SK-N-SH (cell line): ENCODE data around the gene BDKRB2. TPM values are rescaled to one million over a fixed set of nuclear protein-coding genes. Genes with fewer than 3 reads are reported as not detected.

Experiments
- CTCF ChIA-PET: fragments of 300-600, 350-600 bp; formaldehyde crosslinking; extraction: SDS; loops from one replicate; lab custom pipeline; 2021; lab: Yijun Ruan, JAX
- POLR2A ChIA-PET: fragments of 350-600 bp; sonication (Branson Sonifier 250); formaldehyde crosslinking; extraction: SDS; loops from one replicate; lab custom pipeline; 2020; ENCODE audit warnings: antibody characterized with exemption, inconsistent platforms; lab: Yijun Ruan, JAX
- DNase-seq: peaks from one replicate; pipeline ENCODE4 v3.0.0; 2012
- H2AFZ ChIP-seq: fragments of 200-600 bp; sonication (generic); 2 replicates; pipeline ENCODE4 v1.8.1; 2016; ENCODE audit warnings: antibody characterized with exemption, mild to moderate bottlenecking, low read depth
- H3F3A ChIP-seq: fragments of 200-600 bp; sonication (generic); replicated peaks from 2 replicates; pipeline ENCODE3; 2016; ENCODE audit warnings: antibody characterized with exemption, mild to moderate bottlenecking; ENCODE audit not compliant: insufficient read depth
- H3K27ac ChIP-seq, 2 experiments: fragments of 200-500 bp in 1 of 2; fragments of 200-600 bp in 1 of 2; sonication (Bioruptor generic) in 1 of 2; sonication (generic), shearing (Covaris generic) in 1 of 2; 2 replicates each; pipeline versions ENCODE4 v1.5.1 to v1.6.1; 2014 to 2016; ENCODE audit warnings: low read depth in 2 of 2, inconsistent platforms in 1 of 2, low read length in 1 of 2, mild to moderate bottlenecking in 1 of 2, mixed read lengths in 1 of 2
- H3K27me3 ChIP-seq: fragments of 200-600 bp; sonication (generic), shearing (Covaris generic); 2 replicates; pipeline ENCODE4 v1.6.1; 2016; ENCODE audit warnings: mixed run types; ENCODE audit not compliant: insufficient read depth
- H3K36me3 ChIP-seq, 2 experiments: fragments of 200-500 bp in 1 of 2; fragments of 200-600 bp in 1 of 2; sonication (Bioruptor generic) in 1 of 2; sonication (generic) in 1 of 2; replicated peaks in 1 of 2; 2 replicates each; pipeline versions ENCODE3 to v1.5.1; 2014 to 2016; ENCODE audit warnings: low read length in 1 of 2, mild to moderate bottlenecking in 1 of 2; ENCODE audit not compliant: insufficient read depth in 2 of 2, control insufficient read depth in 1 of 2
- H3K4me1 ChIP-seq, 2 experiments: fragments of 200-500 bp in 1 of 2; fragments of 200-600 bp in 1 of 2; sonication (Bioruptor generic) in 1 of 2; sonication (generic), shearing (Covaris generic) in 1 of 2; 2 replicates each; pipeline versions ENCODE4 v1.5.1 to v1.6.1; 2014 to 2016; ENCODE audit warnings: low read depth in 1 of 2, low read length in 1 of 2, mixed run types in 1 of 2; ENCODE audit not compliant: insufficient read depth in 2 of 2, control insufficient read depth in 1 of 2
- H3K4me2 ChIP-seq: fragments of 200-600 bp; sonication (generic), shearing (Covaris generic); 2 replicates; pipeline ENCODE4 v1.6.1; 2017; ENCODE audit warnings: mixed run types
- H3K4me3 ChIP-seq, 2 experiments: fragments of 200-500 bp in 1 of 2; fragments of 200-600 bp in 1 of 2; sonication (Bioruptor generic) in 1 of 2; sonication (generic), shearing (Covaris generic) in 1 of 2; 2 replicates each; pipeline versions ENCODE4 v1.5.1 to v1.8.1; 2014 to 2016; ENCODE audit warnings: low read depth in 2 of 2, inconsistent platforms in 1 of 2, low read length in 1 of 2, mild to moderate bottlenecking in 1 of 2, mixed read lengths in 1 of 2, moderate library complexity in 1 of 2
- H3K79me2 ChIP-seq: fragments of 200-600 bp; sonication (generic); 2 replicates; pipeline ENCODE4 v1.8.1; 2017; ENCODE audit warnings: mild to moderate bottlenecking; ENCODE audit not compliant: insufficient read depth
- H3K9ac ChIP-seq: fragments of 200-600 bp; sonication (generic); 2 replicates; pipeline ENCODE4 v1.6.1; 2017; ENCODE audit warnings: mixed run types
- H3K9me2 ChIP-seq: fragments of 200-600 bp; sonication (generic); 2 replicates; pipeline ENCODE4 v1.6.1; 2017; ENCODE audit warnings: mixed run types
- H3K9me3 ChIP-seq: fragments of 200-600 bp; sonication (generic); 2 replicates; pipeline ENCODE4 v1.6.1; 2017; ENCODE audit warnings: mixed run types, mild to moderate bottlenecking, moderate library complexity
- H4K20me1 ChIP-seq: fragments of 200-600 bp; sonication (generic); 2 replicates; pipeline ENCODE4 v1.6.1; 2017; ENCODE audit warnings: mild to moderate bottlenecking, mixed run types; ENCODE audit not compliant: insufficient read depth
- CTCF ChIP-seq: fragments of 200-600 bp; sonication (generic); IDR thresholded peaks from 2 replicates; pipeline ENCODE4 v1.6.1; 2017; ENCODE audit warnings: antibody characterized with exemption, mild to moderate bottlenecking, moderate library complexity
- ELF1 ChIP-seq: IDR thresholded peaks from 2 replicates; pipeline ENCODE4 v1.4.0; 2012
- EP300 ChIP-seq, 2 experiments: IDR thresholded peaks; 2 replicates each; pipeline versions ENCODE4 v1.4.0 to v1.6.1; 2012; ENCODE audit warnings: borderline replicate concordance in 1 of 2, low read depth in 1 of 2, low read length in 1 of 2
- EZH2phosphoT487 ChIP-seq: fragments of 200-600 bp; sonication (generic); IDR thresholded peaks from 2 replicates; pipeline ENCODE4 v1.6.1; 2017; ENCODE audit warnings: low read depth, mixed run types, mild to moderate bottlenecking, antibody characterized with exemption, moderate library complexity, borderline replicate concordance
- FOSL2 ChIP-seq: IDR thresholded peaks from 2 replicates; pipeline ENCODE4 v1.4.0; 2012; ENCODE audit warnings: low read depth, mild to moderate bottlenecking, moderate library complexity, borderline replicate concordance
- FOXJ3 ChIP-seq: sonication (generic); formaldehyde crosslinking; IDR thresholded peaks from 2 replicates; pipeline ENCODE4 v1.5.1; 2020; ENCODE audit warnings: mild to moderate bottlenecking, missing genetic modification reagents
- FOXM1 ChIP-seq: IDR thresholded peaks from 2 replicates; pipeline ENCODE4 v1.4.0; 2012; ENCODE audit warnings: low read depth, mild to moderate bottlenecking
- JUND ChIP-seq: IDR thresholded peaks from 2 replicates; pipeline ENCODE4 v1.4.0; 2012
- MAX ChIP-seq: IDR thresholded peaks from 2 replicates; pipeline ENCODE4 v1.4.0; 2012; ENCODE audit warnings: low read depth
- MEF2A ChIP-seq: IDR thresholded peaks from 2 replicates; pipeline ENCODE4 v1.4.0; 2012; ENCODE audit warnings: low read depth, borderline replicate concordance
- NFIC ChIP-seq: IDR thresholded peaks from 2 replicates; pipeline ENCODE4 v1.4.0; 2012; ENCODE audit warnings: borderline replicate concordance
- NRF1 ChIP-seq: IDR thresholded peaks from 2 replicates; pipeline ENCODE4 v1.6.1; 2012; ENCODE audit warnings: low read depth, mild to moderate bottlenecking, low read length
- PBX3 ChIP-seq: IDR thresholded peaks from 2 replicates; pipeline ENCODE4; 2012
- POLR2AphosphoS5 ChIP-seq: IDR thresholded peaks from 2 replicates; pipeline ENCODE4 v1.6.1; 2012; ENCODE audit warnings: low read depth, low read length
- RCOR1 ChIP-seq: fragments of 150-350 bp; IDR thresholded peaks from 2 replicates; pipeline ENCODE4 v1.6.1; 2017; ENCODE audit warnings: antibody characterized with exemption, low read length
- RXRA ChIP-seq: IDR thresholded peaks from 2 replicates; pipeline ENCODE4 v1.4.0; 2012; ENCODE audit warnings: low read depth, mild to moderate bottlenecking, borderline replicate concordance
- TCF12 ChIP-seq: IDR thresholded peaks from 2 replicates; pipeline ENCODE4 v1.4.0; 2012
- TEAD4 ChIP-seq: IDR thresholded peaks from 2 replicates; pipeline ENCODE4 v1.4.0; 2012; ENCODE audit warnings: mild to moderate bottlenecking, borderline replicate concordance; ENCODE audit not compliant: insufficient read depth
- USF1 ChIP-seq: IDR thresholded peaks from 2 replicates; pipeline ENCODE4 v1.4.0; 2012; ENCODE audit warnings: low read depth, borderline replicate concordance
- YY1 ChIP-seq: IDR thresholded peaks from 2 replicates; pipeline ENCODE4 v1.4.0; 2012; ENCODE audit warnings: low read depth, mild to moderate bottlenecking
- ZBTB33 ChIP-seq: IDR thresholded peaks from 2 replicates; pipeline ENCODE4 v1.4.0; 2012; ENCODE audit warnings: low read depth, borderline replicate concordance
- WGBS: methylation state at CpG from one replicate; pipeline ENCODE4 v1.1.6; 2017; ENCODE audit warnings: low lambda C conversion rate; 5-methylcytosine and 5-hydroxymethylcytosine counted together
- polyA plus RNA-seq, 3 experiments: library from polyadenylated mRNA; depleted of rRNA; stranded (reverse); fragments of >200 nt; gene quantifications; 2 replicates each; pipeline ENCODE4 v1.2.3, GENCODE V29; 2012

BDKRB2 gene
- polyA plus RNA-seq, 1 of the 3 experiments (the other 2 are of a cell fraction), result 4.8 TPM

- no peak overlapping the region for H2AFZ ChIP-seq
- H3K27ac ChIP-seq, result peak overlapping the region in 1 of 2 experiments; percentile 95; a peak in 2 of 4 replicates
- 94% methylated on average over 5 of the region's 6 CpGs for WGBS
- DNase-seq, result no peak
- H4K20me1 ChIP-seq, result no peaks in the 10 kb centered on the region
- no peaks in the 10 kb centered on the region for H3K27me3 ChIP-seq
- ChIA-PET POLR2A (no interaction called here), CTCF (interaction anchor here (0.9 to 1.3 kb wide), 3 partner anchors 8 to 248 kb away, joined by 3 read pairs; no protein-coding TSS in a partner anchor)
- H3K9me2 ChIP-seq, result no peaks in the 10 kb centered on the region
- peaks cover 0 to 2% of the 10 kb centered on the region in 2 experiments for H3K36me3 ChIP-seq
- H3K4me1 ChIP-seq, result peaks cover 5 to 23% of the 10 kb centered on the region in 2 experiments; a peak in 2 of 4 replicates
- TF ChIP-seq ZBTB33, result no peak
- no peak for TF ChIP-seq FOXJ3
- TF ChIP-seq YY1, result no peak
- no peak for TF ChIP-seq EZH2phosphoT487
- H3K4me2 ChIP-seq, result no peak overlapping the region
- H3K79me2 ChIP-seq, result no peaks in the 10 kb centered on the region
- H3F3A ChIP-seq, result peaks cover 34% of the 10 kb centered on the region
- no peak overlapping the region for H3K4me3 ChIP-seq
- H3K9ac ChIP-seq, result no peak overlapping the region
- no peaks in the 10 kb centered on the region for H3K9me3 ChIP-seq
Measured at GRCh38 chr14:96247031-96247430, 42.4 kb downstream of the BDKRB2 start.

GRCh38 chr14:96249029-96249428 is 44.4 kb downstream of the BDKRB2 start:
- Histone ChIP-seq H3K9ac (peak overlapping the region; percentile 21; the same call in 1 of the 2 replicates), H3K27ac (peak overlapping the region in 1 of 2 experiments; percentile 95; a peak in 2 of 4 replicates), H4K20me1 (no peaks in the 10 kb centered on the region), H3K9me3 (no peaks in the 10 kb centered on the region), H3K36me3 (no peaks in the 10 kb centered on the region), H3K4me1 (peaks cover 9 to 31% of the 10 kb centered on the region in 2 experiments; a peak in 3 of 4 replicates), H3F3A (peaks cover 33% of the 10 kb centered on the region), H3K4me3 (no peak overlapping the region), H3K4me2 (peak overlapping the region; percentile 14; the same call in 1 of the 2 replicates), H2AFZ (no peak overlapping the region; the same call in none of the 2 replicates), H3K9me2 (no peaks in the 10 kb centered on the region), H3K79me2 (no peaks in the 10 kb centered on the region), H3K27me3 (no peaks in the 10 kb centered on the region)
- DNase-seq, result no peak
- ChIA-PET POLR2A (no interaction called here), CTCF (no interaction called here)
- WGBS, result 16% methylated on average over 5 of the region's 5 CpGs
- TF ChIP-seq JUND, result peak; percentile 84
- 0 out of 2 replicates have a peak, but pooled peaks have one; percentile 23 for TF ChIP-seq MEF2A
- peak; percentile 93 for TF ChIP-seq TCF12
- TF ChIP-seq PBX3, result peak; percentile 82
- peak; percentile 75 for TF ChIP-seq NFIC
- TF ChIP-seq ELF1, result no peak
- peak; percentile 75; the same call in 1 of the 2 replicates for TF ChIP-seq FOXM1
- 0 out of 2 replicates have a peak, but pooled peaks have one; percentile 41 for TF ChIP-seq USF1
- no peak for TF ChIP-seq CTCF
- TF ChIP-seq MAX, result peak; percentile 87
- TF ChIP-seq RXRA, result peak; percentile 79; the same call in 1 of the 2 replicates
- no peak for TF ChIP-seq RCOR1
- TF ChIP-seq FOSL2, result peak; percentile 73; the same call in 1 of the 2 replicates
- peak; percentile 14 to 86; a peak in 3 of 4 replicates for TF ChIP-seq EP300 (IDR thresholded peaks at IDR 0.05; ENCODE audit: borderline replicate concordance in 1 of 2, low read depth in 1 of 2, low read length in 1 of 2)
- TF ChIP-seq POLR2AphosphoS5, result peak; percentile 58; the same call in 1 of the 2 replicates
- 0 out of 2 replicates have a peak, but pooled peaks have one; percentile 24 for TF ChIP-seq TEAD4
- no peak for TF ChIP-seq NRF1
